HG03103 (cell line): ENCODE data around the gene SLC35A2.

Experiments
- ATAC-seq: cut with Tn5 transposase; IDR thresholded peaks from one replicate; pipeline ENCODE4 v1.9.1; 2021; ENCODE audit warnings: low read depth; ENCODE audit not compliant: unreplicated experiment

SLC35A2 gene

DNA sequence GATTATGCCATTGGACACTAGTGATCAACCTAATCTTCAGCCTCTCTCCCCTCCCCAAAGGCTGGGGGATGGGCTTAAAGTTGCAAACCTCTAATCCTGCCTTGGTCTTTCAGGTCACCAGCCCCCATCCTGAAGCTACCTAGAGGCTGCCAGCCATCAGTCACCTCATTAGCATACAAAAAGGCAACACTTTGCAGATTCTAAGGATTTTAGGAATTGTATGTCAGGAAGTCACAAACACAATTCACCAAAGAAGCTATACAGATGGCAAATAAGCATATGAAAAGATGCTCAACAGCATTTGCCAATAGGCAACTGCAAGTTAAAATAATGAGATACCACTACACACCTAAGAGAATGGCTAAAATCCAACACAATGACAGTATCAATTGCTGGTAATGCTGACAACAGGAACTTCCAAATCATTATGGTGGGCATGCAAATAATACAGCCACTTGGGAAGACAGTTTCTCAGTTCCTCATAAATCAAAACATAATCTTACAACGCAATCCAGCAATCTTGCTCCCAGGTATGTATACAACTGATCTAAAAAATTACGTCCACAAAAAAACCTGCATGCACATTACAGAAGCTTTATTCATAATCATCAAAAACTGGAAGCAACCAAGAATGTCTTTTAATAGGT lies 16.4 kb upstream of the SLC35A2 start:
- ATAC-seq, result no peak

DNA sequence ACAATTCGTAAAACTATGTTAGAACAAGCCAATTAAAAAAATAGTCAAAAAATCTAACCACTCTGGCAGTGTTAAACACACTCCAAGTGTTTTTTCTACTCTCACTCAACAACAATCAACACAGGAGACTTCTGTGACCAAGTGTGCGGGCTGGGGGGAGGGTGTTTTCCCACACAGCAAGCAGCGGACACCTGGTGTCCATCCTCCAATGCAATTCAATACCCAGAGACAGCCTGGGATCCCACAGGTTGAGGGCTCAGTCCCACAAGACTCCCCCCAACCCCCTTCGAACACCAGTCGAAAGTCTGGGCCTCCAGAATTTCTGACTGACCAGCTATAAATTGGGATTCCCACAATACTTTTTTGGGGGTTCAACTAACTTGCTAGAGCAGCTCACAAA lies 15.7 kb upstream of the SLC35A2 start:
- no peak for ATAC-seq

DNA sequence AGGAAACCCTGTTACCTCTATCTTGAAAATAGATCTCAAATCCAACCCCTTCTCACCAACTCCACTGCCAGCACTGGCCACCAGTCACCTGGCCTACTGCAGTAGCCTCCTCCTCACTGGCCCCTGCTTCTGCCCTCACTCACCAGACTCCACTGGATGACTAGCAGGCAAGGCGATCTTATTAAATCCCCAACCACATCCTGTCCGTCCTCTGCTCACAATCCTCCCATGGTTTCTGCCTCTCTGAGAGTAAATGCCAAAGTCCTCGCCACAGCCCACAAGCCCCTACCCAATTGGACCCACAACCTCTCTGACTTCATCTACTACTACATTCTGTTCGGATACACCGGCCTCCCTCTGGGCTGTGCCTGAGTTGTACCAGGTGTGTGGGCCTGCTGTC lies 12.8 kb upstream of the SLC35A2 start:
- no peak for ATAC-seq

GRCh38 chrX:48923771-48924170 lies 12.3 kb upstream of the SLC35A2 start:
- ATAC-seq, result no peak

GRCh38 chrX:48920718-48921104 lies 9.3 kb upstream of the SLC35A2 start:
- ATAC-seq, result no peak

DNA sequence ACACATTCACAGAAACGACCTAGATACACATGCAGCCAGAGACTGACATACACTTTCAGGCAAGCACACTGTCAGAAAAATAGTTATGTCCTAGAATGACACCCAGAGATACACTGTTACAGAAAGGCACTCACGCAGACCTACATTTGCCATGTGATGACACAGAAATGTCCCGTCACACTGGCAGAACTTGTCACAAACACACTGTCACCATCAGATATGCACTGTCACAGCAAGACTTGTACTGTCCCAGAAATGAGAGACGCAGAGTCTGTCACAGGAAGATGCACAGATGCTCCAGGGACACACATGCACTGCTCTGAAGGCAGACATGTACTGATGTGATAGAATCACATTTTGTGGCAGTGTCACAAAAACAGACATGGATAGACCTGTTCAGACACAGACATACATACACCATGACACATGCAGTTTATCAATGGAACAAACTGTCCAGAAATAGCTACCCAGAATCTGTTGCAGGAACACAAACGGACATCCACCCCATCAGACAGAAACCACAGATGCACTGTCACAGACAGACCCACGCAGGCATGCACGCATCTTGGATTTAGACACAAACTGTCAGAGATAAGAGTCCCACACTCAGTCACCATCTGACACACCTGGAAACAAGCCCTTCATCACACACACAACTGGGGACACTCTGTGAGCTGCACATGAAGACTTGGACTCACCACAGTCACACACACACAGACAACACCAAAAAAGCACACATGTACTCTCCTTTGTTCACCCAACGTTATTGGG lies 8.7 kb upstream of the SLC35A2 start:
- ATAC-seq, result no peak

DNA sequence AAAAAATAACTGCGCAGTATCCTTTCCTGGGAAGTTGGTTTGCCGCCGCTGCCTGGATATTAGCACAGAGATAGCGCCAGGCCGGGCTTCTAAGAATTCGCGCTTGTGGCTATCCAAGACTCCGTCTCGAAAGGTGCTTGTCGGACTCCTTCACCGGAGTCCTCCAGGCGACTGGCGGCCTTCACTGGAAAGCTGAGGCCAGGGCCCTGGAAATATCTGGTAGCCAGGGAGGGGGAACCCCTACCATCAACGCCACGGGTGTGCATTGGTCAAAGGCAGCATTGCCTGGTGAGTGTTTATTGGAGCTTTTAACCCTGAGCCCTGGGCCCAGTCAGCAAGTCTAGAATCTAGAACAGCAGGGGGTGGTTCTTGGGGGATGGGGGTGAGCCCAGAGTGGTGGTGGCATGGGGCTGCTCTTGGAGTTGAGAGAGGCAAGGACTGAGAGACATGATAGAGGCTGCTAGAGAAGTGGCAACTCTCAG lies 8.0 kb upstream of the SLC35A2 start:
- no peak for ATAC-seq

- peak; percentile 68 for ATAC-seq
These were observed 7.3 kb upstream of the SLC35A2 start, which contains the start of gene PIM2 for GRCh38 chrX:48918643-48919340. Gene PIM2 (minus strand): TSS chrX:48919024. CDS start chrX:48918834, 190 bp downstream.

GRCh38 chrX:48918301-48918642 lies 6.8 kb upstream of the SLC35A2 start:
- ATAC-seq, result no peak

DNA sequence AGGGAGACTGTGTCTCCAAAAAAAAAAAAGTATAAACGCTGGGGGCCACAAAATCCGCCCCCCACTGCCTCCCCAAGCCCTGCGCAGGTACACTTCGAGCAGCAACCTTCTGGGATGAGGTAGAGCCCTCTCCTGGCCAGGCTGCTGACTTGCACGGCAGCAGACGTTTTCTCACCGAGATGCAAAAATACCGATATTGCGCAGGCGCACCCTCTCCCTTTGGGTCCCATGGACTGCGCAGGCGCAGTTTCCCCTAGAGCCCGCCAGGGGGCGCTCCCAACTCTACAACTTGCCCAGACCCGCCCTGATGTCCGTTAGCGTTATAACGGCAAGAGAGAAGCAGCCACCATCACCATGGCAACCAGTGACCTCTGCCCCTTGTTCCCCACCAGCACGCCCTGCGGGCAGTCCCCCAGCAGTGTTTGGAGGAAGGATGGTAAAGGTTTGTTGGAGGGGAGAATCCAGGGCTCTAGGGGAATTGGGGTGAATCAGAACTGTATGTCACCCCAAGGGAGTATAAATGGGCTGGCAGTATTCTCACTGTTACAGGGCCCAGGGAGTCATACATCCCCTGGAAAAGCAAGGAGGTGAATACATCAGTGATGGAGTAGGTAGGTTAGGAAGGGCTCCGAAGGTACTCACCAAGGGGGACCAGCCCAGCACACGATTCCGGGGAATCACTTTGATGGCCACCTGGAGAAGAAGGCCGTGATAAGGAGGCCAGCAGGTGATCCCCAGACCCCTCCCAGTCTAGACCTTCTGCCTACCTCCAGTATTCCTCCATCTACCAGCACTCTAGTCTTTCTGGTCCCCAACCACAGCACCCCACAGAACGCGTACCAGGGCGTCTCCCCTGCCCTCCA lies 5.9 kb upstream of the SLC35A2 start:
- ATAC-seq, result peak; percentile 44

GRCh38 chrX:48914593-48915493 lies 3.4 kb upstream of the SLC35A2 start:
- ATAC-seq, result no peak

DNA sequence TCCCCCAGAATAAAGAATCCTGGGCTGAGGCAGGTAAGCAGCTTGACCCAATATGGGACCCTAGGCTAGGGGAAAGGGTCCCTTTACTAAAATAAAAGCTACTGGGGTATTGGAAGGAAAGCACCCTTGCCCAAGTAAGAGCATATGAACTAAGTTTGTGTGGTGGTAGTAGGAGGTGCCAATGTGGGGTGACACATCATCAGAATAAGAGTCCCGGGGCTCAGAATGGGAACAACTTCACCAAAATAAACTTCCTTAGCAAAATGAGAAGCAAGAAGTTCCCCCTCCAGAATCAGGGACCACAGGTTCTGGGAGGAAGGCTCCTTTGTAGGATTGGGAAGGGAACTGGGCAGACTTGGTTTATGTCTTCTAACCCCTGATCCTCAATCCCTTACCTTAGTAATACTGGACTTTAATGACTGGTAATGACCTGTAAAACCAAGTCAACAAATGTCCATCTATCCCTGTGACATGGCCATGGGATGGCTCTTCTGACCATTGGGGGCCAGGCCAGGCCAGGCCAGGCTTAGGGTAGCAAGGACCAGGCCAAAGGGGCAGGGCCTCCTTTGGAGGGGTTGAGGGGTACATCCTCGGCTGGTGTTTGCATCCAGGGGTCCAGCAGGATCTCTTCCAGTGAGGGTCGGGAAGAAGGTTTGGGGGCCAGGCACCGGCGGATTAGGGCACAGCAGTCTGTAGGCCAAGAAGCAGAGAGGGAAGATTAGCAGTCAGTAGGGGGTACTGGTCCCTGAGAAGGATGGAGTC lies 2.3 kb upstream of the SLC35A2 start:
- ATAC-seq, result no peak

- ATAC-seq, result no peak
These were observed 477 bp downstream of the SLC35A2 start for GRCh38 chrX:48910926-48911411.

DNA sequence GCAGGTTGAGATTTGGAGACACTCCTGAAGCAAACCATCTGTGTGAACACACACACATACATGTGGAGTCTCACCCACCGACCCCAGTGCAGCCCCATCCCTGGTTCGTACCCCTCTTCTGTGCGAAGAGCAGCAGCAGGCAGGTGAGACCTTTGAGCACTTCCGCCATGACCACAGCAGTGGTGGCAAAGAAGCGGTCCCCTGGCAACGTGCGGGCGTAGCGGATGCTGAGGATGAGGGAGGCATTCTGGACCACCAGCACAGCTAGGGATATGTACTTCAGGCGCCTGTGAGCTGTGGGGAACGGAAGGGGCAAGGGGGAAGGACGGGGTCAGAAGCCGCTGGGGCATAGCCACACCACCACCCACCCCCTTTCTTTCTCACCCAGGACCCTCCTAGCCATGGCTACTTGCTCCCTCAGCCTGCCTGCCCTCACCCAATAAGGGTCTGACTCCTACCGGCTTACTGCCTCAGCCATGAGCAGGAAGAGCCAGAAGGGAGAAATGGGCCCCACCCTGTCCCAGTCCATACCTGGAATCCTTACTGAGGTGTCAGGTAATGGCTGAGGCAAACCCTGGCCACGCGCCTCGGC lies 1.6 kb downstream of the SLC35A2 start:
- ATAC-seq, result no peak

DNA sequence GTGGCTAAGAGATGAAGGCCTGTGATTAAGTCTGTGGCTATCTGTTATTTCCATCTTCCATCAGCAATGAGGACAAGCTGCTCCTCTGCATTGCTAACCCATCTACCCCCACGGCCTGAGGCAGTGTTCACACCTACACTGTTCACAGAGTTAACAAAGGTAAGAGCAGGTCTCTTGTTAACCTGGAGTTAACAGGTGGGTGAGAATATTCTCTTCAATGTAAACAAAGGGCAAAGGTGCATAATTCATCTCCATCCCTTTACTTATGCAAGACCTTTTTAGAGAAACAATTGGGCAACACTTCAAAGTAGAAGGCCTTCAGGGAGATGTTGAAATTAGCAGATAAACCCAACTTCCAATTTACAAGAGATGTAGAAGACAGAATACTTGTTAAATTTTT lies 2.8 kb downstream of the SLC35A2 start:
- ATAC-seq, result no peak

- ATAC-seq, result no peak
These were observed 6.2 kb downstream of the SLC35A2 start for GRCh38 chrX:48905090-48905790.

DNA sequence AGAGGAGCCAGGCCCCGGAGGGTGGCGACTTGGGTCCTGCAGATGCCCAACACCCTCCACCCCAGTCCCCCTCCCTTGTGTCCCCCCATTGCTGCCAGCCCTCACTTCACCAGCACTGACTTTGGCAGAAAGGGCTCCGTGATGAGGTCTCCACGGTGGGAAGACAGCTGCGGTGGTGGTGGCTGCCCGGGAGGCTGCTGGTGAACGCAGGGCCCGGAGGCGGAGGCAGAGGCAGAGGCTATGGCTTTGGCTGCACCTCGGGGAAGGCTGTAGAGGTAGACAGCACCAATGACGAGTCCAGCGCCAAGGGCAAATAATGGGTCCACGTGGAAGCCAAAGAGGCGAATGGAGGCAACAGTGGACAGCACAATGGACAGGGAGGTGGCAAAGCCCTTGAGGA lies 6.8 kb downstream of the SLC35A2 start:
- ATAC-seq, result no peak

GRCh38 chrX:48904180-48904579 lies 7.3 kb downstream of the SLC35A2 start:
- ATAC-seq, result no peak
